HG03460 (cell line): ENCODE data around the gene SLC7A8.

ENCODE experiments used
- ATAC-seq: cut with Tn5 transposase; IDR thresholded peaks from one replicate; pipeline ENCODE4 v1.9.1; 2021; ENCODE audit not compliant: unreplicated experiment

The SLC7A8 gene

DNA sequence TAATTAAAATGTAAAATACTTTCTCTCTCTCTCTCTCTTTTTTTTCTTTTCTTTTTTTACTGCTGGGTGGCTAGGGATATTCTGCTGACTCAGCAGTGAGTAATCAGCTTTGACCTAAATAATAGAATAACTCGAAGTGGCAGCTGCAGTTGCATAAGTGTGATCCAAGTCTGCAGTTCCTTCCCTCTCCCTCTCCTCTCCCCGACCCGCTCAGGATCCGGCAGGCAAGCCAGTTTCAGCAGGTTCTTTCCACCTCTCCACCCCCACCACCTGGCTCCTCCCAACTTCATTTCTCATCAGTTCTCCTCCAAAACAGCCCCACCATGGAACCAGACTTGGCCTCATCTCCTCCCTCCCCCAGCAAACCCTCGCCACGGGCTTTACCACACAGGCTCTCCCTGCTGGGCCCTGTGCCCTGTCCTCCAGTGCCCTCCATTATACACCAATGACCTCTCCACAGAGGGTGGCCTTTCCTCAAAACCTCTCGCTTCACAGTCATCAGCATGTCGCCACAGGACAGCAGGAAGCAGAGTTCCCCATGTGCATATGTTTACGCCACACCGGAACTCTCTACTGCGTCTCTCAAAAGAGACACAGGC is 22.4 kb downstream of the SLC7A8 start:
- no peak for ATAC-seq

DNA sequence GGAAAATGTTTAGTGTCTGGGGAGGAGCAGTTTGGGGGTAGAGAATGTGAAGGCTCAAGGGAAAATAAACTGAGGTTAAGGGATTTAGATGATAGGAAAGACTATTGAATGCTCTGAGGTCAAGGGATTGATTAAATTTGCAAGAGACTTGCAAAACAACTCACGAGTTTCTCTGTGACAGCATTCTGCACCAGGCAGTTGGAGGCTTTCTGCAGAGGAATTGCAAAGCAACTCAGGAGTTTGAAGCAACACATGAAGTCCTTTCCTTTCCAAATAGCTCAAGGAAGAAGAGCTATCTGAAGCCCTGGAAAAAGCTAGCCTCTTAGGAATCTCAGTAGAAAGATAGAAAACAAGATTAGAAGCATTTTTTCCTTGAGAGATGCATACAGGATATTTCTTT is 23.9 kb downstream of the SLC7A8 start:
- no peak for ATAC-seq

- no peak for ATAC-seq
Observed at GRCh38 chr14:23158779-23159178, 24.7 kb downstream of the SLC7A8 start.

DNA sequence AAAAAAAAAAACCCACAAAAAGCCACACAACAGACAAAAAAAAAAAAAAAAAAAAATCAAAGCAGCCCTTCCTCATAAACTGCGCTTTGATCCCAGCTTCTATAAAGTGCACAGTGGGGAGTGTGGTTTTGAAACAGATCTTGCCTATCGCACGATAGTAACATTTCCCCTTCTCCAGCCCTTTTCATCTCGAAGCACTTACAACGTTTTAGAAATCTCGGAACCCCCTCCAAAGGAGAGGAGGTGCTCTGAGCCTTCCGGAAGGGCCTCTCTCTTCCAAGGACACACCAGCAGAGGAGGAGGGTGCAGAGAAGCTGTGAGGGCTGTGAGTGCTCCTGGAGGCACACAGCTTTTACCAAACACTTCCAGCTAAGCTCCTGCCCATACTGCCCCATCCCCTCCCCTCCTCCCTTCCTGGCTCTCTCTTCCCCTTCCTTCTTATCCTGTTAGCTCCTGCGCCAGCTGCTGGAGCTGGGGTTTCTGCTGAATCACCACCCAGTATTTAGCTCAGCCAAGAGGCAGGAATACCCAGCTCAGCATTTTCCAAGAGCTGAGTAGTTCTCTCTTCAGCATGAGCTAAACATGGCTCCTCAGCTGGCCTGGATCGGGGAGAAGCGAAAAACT is 28.4 kb downstream of the SLC7A8 start:
- ATAC-seq: no peak

DNA sequence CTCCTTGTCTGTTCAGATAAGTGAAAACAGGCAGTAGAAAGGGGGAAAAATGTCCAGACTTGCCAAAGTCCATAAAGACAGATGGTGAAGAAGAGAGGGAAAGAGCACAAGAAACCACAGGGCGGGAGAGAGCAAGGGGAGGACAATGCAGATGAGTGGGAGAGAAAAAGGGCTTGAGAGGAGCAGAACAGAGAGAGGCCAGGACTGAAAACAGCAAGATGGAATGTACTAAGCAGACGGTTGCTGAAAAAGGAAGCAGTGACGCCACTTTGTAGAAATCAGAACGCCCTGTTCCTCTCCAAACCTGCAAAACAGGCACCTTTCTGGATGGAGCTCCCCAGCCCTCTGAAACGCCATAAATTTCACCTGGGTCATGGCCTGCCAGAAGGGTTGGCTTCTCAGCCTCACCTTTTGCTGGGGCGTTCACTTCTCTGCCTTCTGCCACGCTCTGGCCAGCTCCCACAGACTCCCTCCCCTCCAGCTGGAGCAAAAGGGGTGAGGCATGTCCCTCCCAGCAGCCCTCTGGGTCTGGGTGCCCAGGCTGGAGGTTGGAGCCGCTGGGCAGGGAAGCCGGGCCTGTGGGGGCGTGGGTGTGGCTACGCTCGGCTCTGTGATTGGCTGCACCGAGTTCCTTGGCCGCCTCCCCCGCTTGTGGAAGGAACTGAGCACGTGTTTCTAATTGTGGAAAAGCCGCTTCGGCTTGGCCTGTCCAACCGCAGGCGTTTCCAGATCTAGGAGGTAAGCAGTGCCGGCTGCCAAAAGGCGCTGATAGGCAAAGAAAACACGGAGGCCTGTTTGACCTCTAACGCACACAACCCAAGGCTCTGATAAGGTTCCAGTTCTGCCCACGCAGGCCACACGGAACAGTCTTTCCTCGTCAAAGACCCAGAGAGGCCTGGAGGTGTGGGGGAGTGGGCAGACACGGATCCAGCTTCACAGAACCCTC is 29.3 kb downstream of the SLC7A8 start:
- no peak for ATAC-seq

- no peak for ATAC-seq
Observed at GRCh38 chr14:23151342-23151741, 32.1 kb downstream of the SLC7A8 start.

DNA sequence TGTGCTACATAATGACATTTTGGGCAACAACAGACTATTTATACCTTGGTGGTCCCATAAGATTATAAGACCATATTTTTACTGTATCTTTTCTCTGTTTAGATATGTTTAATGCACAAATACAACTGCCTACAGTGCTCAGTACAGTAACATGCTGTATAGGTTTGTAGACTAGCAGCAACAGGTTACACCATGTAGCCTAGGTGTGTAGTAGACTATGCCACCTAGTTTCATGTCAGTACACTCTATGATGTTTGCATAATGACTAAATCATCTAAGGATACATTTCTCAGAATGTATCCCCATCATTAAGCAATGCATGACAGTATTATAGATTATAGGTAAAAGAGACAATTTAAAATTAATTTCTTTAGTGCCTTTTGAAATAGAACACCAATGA is 33.7 kb downstream of the SLC7A8 start:
- no peak for ATAC-seq

DNA sequence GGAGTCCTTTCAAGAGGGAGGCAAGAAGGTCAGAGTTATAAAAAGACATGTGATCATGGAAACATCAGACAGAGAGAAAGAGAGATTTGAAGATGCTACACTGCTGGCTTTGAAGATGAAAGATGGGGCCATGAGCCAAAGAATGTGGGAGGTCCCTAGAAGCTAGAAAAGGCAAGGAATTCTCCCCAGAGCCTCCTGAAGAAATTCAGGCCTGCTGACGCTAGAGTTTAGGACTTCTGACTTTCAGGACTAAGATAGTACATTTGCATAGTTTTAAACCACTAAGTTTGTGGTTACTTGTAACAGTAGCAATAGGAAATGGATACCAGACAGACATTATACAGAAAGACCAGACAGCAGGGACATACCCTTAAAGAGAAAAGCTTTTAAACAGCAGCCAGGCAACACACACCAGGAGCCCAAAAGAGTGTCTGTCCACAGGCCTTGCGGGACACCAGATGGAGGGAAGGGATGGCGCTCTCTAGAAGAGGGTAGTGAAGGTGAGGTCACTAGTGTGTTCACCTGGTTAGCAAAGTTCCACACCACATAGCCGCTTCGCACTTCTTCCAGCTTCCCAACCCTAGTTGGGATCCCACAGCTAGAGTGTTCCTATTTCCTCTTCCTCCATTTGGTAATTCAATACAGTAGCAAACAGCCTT is 34.7 kb downstream of the SLC7A8 start:
- ATAC-seq: no peak

GRCh38 chr14:23147676-23148075 is 35.8 kb downstream of the SLC7A8 start:
- ATAC-seq: no peak

DNA sequence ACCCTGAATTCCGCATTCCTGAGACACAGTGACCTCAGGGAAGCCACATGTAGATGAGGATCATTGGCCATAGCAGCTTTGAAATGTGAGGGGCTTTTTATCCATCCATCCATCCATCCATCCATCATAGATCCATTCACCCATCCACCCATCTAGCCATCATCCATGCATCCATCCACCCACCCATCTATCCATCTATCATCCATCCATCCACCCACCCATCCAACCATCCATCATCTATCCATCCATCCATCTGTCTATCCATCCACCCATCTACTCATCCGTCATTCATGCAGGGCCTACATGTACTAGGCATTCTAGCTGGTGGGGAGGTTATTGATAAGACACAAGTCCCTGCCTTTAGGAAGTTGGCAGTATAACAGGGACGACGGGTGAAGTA is 36.5 kb downstream of the SLC7A8 start:
- ATAC-seq: no peak

DNA sequence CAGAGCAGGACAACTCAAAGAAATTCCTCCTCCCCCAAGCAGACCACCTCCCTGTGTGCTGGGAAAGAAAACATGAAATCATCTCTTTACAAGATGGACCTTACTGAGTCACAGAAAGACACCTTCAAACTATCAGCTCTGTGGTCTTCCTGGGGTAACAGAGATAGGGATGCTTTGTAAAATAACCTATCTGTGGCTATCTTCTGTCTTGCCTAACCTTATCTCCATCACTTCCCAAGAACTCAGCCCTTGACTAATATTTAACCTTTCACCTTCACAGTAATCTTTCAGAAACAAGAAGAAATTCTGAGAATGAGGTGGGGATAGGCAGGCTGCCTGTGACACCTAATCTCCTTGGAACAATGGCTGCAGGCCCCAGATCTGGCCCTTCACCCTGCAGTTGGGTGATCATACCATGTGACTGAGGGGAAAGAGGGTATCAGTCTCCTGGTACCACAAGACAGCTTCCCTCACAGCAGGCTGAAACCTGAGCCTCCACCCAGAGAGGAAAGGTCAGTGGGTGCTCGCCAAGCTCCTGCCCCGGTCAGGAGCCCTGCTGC is 37.0 kb downstream of the SLC7A8 start:
- no peak for ATAC-seq

DNA sequence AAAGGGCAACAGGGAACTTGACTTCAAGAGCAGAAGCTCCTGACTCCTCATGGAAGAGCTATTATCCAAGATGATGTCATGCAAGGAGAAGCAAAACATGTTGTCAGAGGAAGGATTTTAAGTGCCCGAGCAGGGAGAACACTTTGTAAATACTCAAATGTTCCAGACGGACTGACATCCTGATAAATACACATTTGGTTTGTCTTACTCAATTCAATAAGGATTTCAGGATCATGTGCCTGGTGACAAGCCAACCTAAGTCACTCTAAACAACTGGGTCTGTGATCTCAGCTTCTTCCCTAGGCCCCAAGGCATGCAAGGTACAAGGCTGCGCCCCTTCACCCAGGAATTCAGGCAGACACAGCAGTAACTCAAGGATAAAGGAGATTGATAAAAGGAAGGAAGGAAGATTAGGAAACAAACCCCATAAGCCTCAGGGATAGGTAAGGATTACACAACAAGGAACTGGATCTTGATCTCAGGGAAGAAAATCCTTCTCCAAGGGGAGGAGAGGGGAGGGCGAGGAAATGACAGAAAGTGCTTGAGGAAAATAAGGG is 37.6 kb downstream of the SLC7A8 start:
- no peak for ATAC-seq

DNA sequence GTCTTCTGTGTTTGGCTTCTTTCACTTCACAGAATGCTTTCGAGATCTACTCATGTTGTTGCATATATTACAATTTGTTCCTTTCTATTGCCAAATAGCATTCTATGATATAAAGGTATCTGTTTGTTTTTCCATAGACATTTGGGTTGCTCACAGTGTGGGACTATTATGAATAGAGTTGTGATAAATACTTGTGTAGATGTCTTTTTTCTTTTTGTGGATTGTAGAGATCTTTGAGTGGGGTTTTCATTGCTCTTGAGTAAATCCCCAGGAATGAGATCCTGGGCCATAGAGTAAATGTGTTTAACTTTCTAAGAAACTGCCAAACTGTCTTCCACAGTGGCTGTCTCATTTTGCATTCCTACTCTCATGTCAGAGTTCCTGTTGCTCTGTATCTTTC is 39.5 kb downstream of the SLC7A8 start:
- ATAC-seq: no peak

GRCh38 chr14:23142826-23143225 is 40.6 kb downstream of the SLC7A8 start:
- no peak for ATAC-seq

- no peak for ATAC-seq
Observed at GRCh38 chr14:23141706-23142444, 41.6 kb downstream of the SLC7A8 start.

DNA sequence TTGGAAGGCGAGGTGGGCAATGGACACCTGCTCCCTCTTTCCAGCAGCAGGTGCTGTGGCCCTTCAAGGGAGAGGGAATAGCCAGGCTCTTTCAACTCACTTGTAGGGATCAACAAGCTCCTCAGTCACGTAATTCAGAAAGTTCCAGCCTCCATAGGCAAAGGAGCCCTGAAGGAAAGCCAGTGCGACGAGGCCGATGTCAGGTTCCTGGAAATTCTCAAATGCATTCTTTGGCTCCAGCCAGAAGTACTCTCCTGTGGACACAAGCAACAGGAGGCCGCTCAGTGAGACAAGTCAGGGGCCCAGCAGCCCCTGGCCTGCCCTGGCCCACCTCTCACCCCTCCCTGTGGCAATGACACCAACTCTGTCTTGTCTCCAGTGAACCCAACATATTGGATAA is 43.1 kb downstream of the SLC7A8 start:
- ATAC-seq: no peak

- no peak for ATAC-seq
Observed at GRCh38 chr14:23139874-23140273, 43.6 kb downstream of the SLC7A8 start.

DNA sequence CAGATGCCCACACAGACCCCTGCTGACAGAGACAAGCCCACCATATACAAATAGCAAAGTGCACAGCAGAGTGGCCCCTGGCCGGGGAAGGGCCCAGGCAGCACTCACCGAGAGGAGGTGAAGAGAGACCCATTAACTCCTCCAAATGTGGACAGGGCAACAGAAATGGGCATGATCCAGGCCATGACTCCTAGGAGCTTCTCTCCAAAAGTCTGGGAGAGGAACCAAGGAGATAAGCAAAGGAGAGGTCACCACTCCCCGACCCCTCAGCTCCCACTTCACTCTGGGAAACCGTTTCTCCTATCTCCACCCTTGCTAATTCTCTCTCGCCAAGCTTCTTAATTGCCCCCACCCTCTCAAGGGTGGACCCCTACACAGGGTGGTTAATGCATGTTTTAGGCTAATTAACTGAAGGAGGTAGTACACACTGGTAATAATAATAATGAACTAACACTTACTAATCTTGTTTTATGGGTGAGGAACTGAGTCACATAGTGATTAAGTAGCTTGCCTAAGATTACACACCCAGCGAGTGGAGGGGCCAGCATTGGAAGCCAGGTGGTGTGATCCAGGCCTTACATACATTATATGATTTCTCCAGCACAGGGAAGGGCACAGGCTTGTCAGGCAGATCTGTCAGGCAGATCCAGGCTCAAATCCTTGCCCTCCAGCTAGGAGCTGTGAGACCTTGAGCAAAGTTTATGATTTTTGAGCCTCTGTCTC is 45.5 kb downstream of the SLC7A8 start:
- no peak for ATAC-seq

DNA sequence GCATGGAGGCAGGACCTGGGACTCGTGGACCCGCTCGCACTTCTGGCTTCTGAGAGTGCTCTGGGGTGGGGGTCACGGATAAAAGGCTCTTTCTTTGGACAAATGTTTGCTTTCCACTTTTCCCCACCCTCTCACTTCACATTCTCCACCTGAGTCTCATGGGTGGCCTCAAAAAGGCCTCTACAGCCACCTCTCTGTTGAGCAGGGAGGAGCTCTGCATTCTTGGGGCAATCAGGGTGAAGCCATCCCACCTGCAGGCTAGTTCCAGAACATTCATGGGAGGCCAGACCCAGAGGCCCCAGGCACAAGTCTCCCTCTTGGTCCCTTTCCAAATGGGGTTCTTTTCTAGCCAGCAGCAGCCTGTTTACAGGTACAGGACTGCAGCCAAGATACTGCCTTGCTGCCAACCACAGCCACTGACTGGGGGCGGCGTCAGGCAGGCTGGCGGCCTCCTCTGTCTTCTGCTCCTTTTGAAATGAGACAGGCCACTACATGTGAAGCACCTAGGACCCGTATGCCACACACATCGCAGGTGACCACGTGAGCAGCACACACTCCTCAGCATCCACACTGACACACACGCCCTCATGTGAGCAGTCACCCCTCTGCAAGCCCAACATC is 46.2 kb downstream of the SLC7A8 start:
- no peak for ATAC-seq
